ENCODE measurements around the gene POU6F2.

DNA sequence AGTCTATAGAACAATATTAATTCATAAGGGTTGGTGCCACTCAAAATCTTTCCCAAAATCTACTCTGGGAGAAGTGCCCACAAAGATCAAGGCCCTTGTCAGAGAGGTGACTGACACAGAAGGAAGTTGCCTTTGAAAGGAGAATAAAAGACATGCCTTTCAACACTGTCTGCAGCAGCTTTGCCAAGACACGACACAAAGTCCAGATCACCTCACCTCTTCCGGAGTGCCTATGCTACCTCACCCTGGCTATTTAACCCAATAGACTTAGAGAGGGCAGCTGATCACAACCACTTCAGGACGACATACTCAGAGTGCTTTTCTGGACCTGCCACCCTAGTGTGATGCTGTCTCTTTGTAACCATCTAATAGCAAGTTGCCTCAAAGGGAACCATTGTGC is 539.5 kb downstream of the POU6F2 start:
- TF ChIP-seq CTCF (IDR thresholded peaks at IDR 0.05; ENCODE audit: insufficient read depth, low read length): no peak
- TF ChIP-seq, protein P1, sequence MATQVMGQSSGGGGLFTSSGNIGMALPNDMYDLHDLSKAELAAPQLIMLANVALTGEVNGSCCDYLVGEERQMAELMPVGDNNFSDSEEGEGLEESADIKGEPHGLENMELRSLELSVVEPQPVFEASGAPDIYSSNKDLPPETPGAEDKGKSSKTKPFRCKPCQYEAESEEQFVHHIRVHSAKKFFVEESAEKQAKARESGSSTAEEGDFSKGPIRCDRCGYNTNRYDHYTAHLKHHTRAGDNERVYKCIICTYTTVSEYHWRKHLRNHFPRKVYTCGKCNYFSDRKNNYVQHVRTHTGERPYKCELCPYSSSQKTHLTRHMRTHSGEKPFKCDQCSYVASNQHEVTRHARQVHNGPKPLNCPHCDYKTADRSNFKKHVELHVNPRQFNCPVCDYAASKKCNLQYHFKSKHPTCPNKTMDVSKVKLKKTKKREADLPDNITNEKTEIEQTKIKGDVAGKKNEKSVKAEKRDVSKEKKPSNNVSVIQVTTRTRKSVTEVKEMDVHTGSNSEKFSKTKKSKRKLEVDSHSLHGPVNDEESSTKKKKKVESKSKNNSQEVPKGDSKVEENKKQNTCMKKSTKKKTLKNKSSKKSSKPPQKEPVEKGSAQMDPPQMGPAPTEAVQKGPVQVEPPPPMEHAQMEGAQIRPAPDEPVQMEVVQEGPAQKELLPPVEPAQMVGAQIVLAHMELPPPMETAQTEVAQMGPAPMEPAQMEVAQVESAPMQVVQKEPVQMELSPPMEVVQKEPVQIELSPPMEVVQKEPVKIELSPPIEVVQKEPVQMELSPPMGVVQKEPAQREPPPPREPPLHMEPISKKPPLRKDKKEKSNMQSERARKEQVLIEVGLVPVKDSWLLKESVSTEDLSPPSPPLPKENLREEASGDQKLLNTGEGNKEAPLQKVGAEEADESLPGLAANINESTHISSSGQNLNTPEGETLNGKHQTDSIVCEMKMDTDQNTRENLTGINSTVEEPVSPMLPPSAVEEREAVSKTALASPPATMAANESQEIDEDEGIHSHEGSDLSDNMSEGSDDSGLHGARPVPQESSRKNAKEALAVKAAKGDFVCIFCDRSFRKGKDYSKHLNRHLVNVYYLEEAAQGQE (IDR thresholded peaks at IDR 0.05; ENCODE audit: insufficient replicate concordance, low read depth): no peak
- no peak for TF ChIP-seq SPI1 (IDR thresholded peaks at IDR 0.05; ENCODE audit: borderline replicate concordance, low read depth)
- TF ChIP-seq GABPA (IDR thresholded peaks at IDR 0.05; ENCODE audit: low read depth): no peak

Measured in HL-60 (cell line).